GM19043 (cell line): ENCODE data around the gene TMEM250.

ENCODE experiments used
- ATAC-seq: cut with Tn5 transposase; IDR thresholded peaks from one replicate; pipeline ENCODE4 v1.9.1; 2021; ENCODE audit warnings: low read depth; ENCODE audit not compliant: unreplicated experiment

TMEM250 gene

GRCh38 chr9:136085815-136086212 is 32.9 kb downstream of the TMEM250 start:
- ATAC-seq, result no peak

GRCh38 chr9:136084063-136084944 is 34.4 kb downstream of the TMEM250 start:
- no peak for ATAC-seq

GRCh38 chr9:136083558-136084062 is 35.1 kb downstream of the TMEM250 start:
- no peak for ATAC-seq

GRCh38 chr9:136082496-136083361 is 35.9 kb downstream of the TMEM250 start:
- ATAC-seq, result no peak

GRCh38 chr9:136081826-136082495 is 36.7 kb downstream of the TMEM250 start:
- no peak for ATAC-seq

- no peak for ATAC-seq
Observed at GRCh38 chr9:136081113-136081825, 37.4 kb downstream of the TMEM250 start.

- no peak for ATAC-seq
Observed at GRCh38 chr9:136080716-136081112, 38.0 kb downstream of the TMEM250 start.

- no peak for ATAC-seq
Observed at GRCh38 chr9:136079916-136080246, 38.8 kb downstream of the TMEM250 start.

GRCh38 chr9:136079211-136079915 is 39.3 kb downstream of the TMEM250 start:
- no peak for ATAC-seq

GRCh38 chr9:136078498-136079011 is 40.1 kb downstream of the TMEM250 start:
- no peak for ATAC-seq

GRCh38 chr9:136078024-136078423 is 40.7 kb downstream of the TMEM250 start:
- no peak for ATAC-seq

GRCh38 chr9:136077491-136077890 is 41.2 kb downstream of the TMEM250 start:
- no peak for ATAC-seq

GRCh38 chr9:136075881-136076678 is 42.6 kb downstream of the TMEM250 start:
- no peak for ATAC-seq

GRCh38 chr9:136075134-136075841 is 43.4 kb downstream of the TMEM250 start:
- no peak for ATAC-seq

- no peak for ATAC-seq
Observed at GRCh38 chr9:136074706-136075105, 44.0 kb downstream of the TMEM250 start.
